Activated CD4-positive, alpha-beta T cell treated with anti-CD3 and anti-CD28 coated beads, Interleukin-2, amount 50 U/mL, for 1 hour (primary cell): ENCODE results near the gene TUBA8.
"Not testable (repeated sequence)": the region's sequence is repeated elsewhere in the genome, so short reads cannot be mapped to it uniquely, and the experiment has no call there.

Experiments
- DNase-seq: peaks from one replicate; pipeline ENCODE4 v3.0.0-alpha.2; 2020

TUBA8 gene

GRCh38 chr22:18106550-18107341 lies 3.9 kb upstream of the TUBA8 start:
- DNase-seq: not testable (repeated sequence)

DNA sequence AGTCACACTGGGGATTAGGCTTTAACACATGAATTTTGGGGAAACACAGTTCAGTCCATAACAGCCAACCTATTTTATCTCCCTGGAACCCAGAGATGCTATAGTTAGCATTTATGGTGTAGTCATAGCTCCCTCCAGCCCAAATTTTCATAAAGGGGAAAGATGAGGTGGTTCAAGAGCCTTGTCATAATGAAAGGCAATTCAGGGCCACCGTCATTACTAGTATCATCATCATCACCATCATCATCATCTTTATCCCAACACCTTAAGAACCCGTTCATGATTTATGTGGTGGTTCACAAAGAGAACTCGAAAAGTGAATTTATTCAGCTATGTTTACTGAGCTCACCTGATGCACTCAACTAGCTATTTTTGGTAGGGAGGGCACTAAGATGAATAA lies 2.4 kb upstream of the TUBA8 start:
- DNase-seq: no peak

- DNase-seq: no peak
These were observed 1.0 kb upstream of the TUBA8 start for GRCh38 chr22:18109410-18110193.

DNA sequence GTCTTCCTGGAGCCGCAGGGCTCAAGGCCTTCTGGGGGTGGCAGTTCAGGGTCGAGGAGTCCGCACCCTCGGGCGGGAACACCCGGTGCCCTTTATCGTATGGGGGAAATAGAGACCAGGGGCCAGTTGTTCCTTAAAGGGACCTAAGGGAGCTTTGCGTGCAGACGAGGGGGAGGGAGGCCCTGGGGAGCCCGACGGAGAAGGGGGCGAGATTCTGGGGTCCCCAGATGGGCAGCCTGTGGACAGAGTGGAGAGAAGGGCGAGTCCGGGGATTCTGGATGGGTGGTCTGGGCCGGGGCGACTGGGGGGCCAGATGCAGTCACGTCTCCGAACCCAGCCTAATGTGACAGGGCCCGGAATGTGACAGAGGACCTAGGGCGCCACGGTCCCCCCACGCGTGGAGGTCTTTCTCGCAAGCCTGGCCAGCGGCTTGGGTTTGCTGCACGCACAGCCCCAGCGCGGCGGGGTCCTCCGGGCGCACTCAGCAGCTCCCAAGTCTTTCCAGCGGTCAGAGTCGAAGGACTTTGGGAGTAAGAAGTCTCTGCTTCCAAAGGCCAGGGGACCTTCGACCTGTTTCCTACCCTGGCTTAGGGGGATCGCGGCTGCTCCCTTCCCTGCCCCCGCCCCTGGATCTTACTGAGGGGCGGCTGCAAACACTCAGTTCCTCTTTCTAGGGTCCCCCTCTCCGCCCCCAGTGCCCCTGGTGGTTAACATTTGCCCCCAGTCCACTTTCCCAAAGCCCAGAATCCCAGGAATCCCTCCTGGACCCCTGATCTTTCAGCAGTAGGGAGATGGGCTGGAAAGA lies 547 bp downstream of the TUBA8 start:
- no peak for DNase-seq

DNA sequence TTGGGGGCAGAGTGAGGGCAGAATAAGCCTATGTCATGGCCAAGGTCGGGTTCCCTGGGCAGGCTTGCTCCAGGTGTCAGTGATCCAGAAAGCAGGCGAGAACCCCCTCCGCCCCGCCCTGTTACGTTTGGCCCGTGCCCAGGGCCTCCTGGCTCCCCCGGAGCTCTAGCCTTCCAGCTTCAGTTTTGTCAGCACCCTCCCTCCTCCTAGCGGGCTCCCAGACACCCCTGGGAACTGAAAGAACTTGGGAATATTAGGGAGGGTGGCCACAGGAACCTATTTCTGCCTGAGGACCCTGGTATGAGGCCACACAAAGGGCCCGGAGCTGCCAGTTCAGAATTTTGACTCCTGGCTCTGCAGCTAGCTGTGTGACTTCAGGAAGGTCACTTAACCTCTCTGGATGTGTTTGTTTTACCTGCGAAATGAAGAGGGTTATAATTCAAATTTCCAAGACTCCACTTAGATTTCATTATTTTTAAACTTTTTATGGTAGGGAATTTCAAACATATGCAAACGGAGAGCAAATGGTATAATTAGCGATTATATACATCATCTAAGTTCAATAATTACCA lies 1.2 kb downstream of the TUBA8 start:
- no peak for DNase-seq

GRCh38 chr22:18112440-18112839 lies 1.8 kb downstream of the TUBA8 start:
- no peak for DNase-seq

GRCh38 chr22:18113680-18114394 lies 3.2 kb downstream of the TUBA8 start:
- no peak for DNase-seq

- DNase-seq: no peak
These were observed 3.9 kb downstream of the TUBA8 start for GRCh38 chr22:18114495-18114894.

DNA sequence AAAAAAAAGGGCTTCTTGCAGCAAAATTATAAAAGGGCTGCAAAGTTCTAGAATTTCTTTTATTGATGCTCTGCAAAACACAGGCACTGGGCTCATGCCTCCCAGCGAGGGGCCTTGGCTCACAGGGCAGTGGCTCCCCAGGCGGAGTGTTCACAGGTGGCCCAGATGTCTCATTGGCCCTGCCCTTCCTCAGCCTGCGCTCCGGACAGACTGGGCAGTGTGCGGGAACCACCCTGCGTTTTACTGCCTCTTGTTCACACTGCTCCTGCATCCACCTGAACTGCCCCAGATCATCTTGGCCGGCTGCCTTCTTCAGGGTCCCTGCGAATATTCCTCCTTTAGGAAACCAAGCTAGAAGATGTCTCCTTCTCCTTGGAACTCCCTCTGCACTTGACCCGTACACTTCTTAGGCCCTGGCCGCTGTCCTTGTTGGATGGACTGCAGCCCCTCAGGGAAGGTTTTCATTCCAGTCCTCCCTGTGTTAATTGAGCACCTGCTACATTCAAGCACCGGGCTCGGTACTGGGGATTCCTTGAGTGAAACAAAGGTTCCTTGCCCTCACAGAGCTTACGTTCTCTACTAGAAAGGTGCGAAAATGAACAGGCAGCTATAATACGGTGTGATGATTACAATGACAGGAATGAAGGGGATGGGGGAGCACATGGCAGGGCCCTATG lies 4.5 kb downstream of the TUBA8 start:
- no peak for DNase-seq

DNA sequence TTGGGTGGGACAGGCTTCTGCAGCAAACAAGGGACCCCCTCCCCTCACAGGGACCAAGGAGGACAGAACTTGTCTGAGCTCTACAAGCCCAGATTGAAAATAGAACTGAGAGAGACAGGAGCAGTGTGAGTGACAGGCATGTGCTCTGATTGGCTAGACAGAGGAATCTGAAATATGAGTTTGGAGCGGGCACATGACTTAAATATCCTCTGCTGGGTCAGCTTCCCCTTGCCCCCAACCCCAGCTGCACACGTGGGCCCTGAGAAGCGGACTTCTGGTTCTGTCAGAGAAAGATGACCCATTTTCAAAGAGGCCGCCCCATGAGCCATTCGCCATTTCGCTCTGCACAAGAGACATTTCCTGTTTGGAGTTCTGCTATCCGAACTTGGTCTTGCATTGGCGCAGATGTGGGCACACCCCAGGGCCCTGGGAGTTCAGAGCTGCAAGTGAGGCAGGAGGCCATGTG lies 5.3 kb downstream of the TUBA8 start:
- no peak for DNase-seq

GRCh38 chr22:18116634-18117033 lies 6.0 kb downstream of the TUBA8 start:
- DNase-seq: no peak

GRCh38 chr22:18118345-18118915 lies 7.8 kb downstream of the TUBA8 start:
- DNase-seq: no peak

DNA sequence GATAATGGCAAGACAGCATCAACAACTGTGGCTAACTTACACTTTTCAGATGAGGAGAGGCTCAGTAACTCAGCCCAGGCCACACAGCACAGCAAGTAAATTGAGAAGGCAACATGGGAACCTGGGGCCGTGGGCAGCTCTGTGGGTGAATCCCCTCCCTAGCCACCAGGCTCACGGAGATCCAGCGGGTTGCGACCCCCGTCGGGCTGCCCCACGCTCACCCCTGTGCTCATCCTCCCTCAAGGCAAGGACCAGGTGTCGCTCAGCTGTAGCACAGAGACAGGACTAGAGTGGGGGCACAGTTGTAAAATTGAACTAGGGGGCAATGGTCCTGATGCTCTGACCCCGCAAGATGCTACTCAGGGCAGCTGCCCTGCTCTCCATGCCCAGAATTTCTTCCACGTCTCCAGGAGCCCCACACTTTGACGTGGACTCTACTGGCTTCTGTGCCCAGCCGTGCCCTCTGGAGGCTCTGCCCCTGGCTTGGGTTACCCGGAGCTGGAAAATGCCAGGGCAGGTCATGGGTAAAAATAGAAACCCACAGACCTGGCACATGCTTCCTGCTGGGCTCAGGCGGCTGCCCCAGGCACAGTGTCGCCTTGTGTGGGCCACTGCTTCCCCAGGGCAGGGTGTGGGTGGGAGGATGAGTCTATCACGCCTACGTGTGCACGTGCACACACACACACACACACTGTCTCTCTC lies 9.0 kb downstream of the TUBA8 start:
- no peak for DNase-seq

GRCh38 chr22:18120857-18121256 lies 10.2 kb downstream of the TUBA8 start:
- no peak for DNase-seq

- no peak for DNase-seq
These were observed 10.9 kb downstream of the TUBA8 start for GRCh38 chr22:18121506-18121905.

GRCh38 chr22:18121954-18122554 lies 11.4 kb downstream of the TUBA8 start:
- DNase-seq: no peak

DNA sequence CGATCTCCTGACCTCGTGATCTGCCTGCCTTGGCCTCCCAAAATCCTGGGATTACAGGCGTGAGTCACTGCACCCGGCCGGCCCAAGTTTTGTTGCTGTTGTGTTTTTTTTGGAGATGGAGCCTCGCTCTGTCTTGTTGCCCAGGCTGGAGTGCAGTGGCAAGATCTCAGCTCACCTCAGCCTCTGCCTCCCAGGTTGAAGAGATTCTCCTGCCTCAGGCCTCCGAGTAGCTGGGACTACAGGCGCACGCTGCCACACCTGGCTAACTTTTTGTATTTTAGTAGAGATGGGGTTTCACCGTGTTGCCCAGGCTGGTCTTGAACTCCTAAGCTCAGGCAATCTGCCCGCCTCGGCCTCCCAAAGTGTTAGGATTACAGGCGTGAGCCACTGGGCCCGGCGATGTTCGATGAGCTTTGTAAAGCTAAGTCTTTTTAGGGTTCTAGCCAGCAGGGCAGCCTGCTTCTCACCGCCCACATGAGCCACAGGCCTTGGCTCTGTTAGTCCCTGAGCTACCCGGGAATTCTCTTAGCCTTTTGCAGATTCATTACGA lies 12.9 kb downstream of the TUBA8 start:
- not testable (repeated sequence) for DNase-seq

GRCh38 chr22:18126606-18127005 lies 16.0 kb downstream of the TUBA8 start:
- DNase-seq: no peak

GRCh38 chr22:18130018-18130417 lies 19.4 kb downstream of the TUBA8 start:
- no peak for DNase-seq
